ENCODE measurements around the gene ABCF3. TPM values are rescaled to one million over a fixed set of nuclear protein-coding genes. Genes with fewer than 3 reads are reported as not detected.

Gene ABCF3
- total RNA-seq, 1 experiment from 2014 or later = 62.7 TPM

DNA sequence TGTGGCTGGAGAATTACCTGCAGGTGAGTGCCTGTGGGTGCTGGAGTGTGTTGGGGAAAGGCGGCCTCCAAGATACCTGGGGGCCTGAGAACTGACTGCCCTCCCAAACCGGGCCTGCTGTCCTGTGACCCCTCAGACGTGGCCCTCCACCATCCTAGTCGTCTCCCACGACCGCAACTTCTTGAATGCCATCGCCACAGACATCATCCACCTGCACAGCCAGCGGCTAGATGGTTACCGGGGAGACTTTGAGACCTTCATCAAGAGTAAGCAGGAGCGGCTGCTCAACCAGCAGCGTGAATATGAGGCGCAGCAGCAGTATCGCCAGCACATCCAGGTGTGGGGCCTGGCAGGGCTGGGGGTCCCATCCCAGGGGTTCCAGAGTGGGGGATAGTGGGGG is 3.4 kb downstream of the ABCF3 start:
- Mint-ChIP-seq H3K27me3 (ENCODE audit: insufficient read depth, unreplicated experiment) (no peaks in the 10 kb centered on the region), H3K27ac (ENCODE audit: low read depth, unreplicated experiment) (no peak overlapping the region), H3K4me3 (ENCODE audit: unreplicated experiment) (no peak overlapping the region), H3K9me3 (ENCODE audit: unreplicated experiment) (no peaks in the 10 kb centered on the region), H3K36me3 (ENCODE audit: insufficient read depth, unreplicated experiment) (peaks cover 83% of the 10 kb centered on the region), H3K4me1 (ENCODE audit: insufficient read depth, unreplicated experiment) (peaks cover 19% of the 10 kb centered on the region)
- BruUV-seq (replicated peaks) = no TSS peak
- TF ChIP-seq, protein P1, sequence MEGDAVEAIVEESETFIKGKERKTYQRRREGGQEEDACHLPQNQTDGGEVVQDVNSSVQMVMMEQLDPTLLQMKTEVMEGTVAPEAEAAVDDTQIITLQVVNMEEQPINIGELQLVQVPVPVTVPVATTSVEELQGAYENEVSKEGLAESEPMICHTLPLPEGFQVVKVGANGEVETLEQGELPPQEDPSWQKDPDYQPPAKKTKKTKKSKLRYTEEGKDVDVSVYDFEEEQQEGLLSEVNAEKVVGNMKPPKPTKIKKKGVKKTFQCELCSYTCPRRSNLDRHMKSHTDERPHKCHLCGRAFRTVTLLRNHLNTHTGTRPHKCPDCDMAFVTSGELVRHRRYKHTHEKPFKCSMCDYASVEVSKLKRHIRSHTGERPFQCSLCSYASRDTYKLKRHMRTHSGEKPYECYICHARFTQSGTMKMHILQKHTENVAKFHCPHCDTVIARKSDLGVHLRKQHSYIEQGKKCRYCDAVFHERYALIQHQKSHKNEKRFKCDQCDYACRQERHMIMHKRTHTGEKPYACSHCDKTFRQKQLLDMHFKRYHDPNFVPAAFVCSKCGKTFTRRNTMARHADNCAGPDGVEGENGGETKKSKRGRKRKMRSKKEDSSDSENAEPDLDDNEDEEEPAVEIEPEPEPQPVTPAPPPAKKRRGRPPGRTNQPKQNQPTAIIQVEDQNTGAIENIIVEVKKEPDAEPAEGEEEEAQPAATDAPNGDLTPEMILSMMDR (IDR thresholded peaks at IDR 0.05; ENCODE audit: unreplicated experiment) = no peak
- DNase-seq (ENCODE audit: unreplicated experiment) = no peak
- ChIA-PET POLR2A (interaction anchor here (0.7 kb wide), 1 partner anchor 185 kb away, joined by 4 read pairs; no protein-coding TSS in a partner anchor), CTCF (interaction anchor here (0.9 kb wide), 1 partner anchor 37 kb away, joined by 4 read pairs; no protein-coding TSS in a partner anchor)
- intact Hi-C loops (cut with micrococcal nuclease) = loop anchor here (5.0 kb wide), 1 partner anchor 52 kb away; the partner anchor contains the start of gene EIF2B5

DNA sequence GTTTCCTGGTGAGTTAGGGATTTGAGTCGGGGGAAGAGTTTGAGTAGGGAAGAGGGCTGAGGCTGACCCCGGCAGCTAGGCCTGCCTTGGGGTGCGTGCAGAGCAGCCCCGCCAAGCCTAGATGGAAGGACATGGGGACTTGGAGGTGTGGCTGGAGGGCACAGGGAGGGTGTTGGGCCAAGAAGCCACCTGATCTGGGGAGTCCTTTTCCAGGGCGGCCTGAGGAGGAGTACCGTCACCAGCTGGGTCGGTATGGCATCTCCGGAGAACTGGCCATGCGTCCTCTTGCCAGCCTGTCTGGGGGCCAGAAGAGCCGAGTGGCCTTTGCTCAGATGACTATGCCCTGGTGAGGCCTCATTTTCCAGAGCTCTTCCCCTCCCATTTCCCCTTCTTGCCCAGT is 6.9 kb downstream of the ABCF3 start:
- DNase-seq (ENCODE audit: unreplicated experiment) = no peak
- Mint-ChIP-seq H3K4me3 (ENCODE audit: unreplicated experiment) (no peak overlapping the region), H3K27me3 (ENCODE audit: insufficient read depth, unreplicated experiment) (no peaks in the 10 kb centered on the region), H3K27ac (ENCODE audit: low read depth, unreplicated experiment) (no peak overlapping the region), H3K4me1 (ENCODE audit: insufficient read depth, unreplicated experiment) (peaks cover 1% of the 10 kb centered on the region), H3K36me3 (ENCODE audit: insufficient read depth, unreplicated experiment) (peaks cover 80% of the 10 kb centered on the region), H3K9me3 (ENCODE audit: unreplicated experiment) (no peaks in the 10 kb centered on the region)
- TF ChIP-seq, protein P1 (IDR thresholded peaks at IDR 0.05; ENCODE audit: unreplicated experiment) = no peak
- intact Hi-C loops (cut with micrococcal nuclease) = no loop called here
- ChIA-PET CTCF (no interaction called here), POLR2A (no interaction called here)
- BruUV-seq (replicated peaks) = no TSS peak

DNA sequence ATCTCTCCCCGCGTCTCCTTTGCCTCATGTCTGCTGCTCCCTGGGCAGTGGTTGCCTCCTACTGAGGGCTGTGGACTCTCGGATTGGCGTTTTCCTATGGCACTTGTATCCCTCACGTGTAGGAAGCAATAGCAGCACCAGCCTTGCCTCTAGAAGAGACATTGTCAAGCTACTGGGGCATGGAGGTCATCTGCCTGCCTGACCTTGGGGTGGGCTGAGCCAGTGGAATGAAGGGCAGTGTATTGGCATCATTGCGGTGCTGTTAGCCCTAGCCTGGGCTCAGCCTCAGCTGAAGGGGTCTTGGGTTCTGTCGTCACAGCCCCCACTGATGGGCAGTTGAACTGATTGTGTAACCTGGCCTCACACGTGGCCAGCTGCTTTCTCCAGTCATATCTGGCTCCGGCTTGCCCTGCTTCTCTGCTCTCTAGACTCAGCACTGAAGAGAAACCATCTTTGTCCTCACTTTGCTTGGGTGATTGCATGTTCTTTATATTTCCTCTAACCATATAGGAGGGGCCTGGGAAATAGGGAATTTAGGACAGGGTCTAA is 8.1 kb downstream of the ABCF3 start:
- H3K27ac Mint-ChIP-seq (ENCODE audit: low read depth, unreplicated experiment) = no peak overlapping the region
- DNase-seq (ENCODE audit: unreplicated experiment) = no peak
- no peaks in the 10 kb centered on the region for H3K27me3 Mint-ChIP-seq (ENCODE audit: insufficient read depth, unreplicated experiment)
- H3K36me3 Mint-ChIP-seq (ENCODE audit: insufficient read depth, unreplicated experiment) = peaks cover 70% of the 10 kb centered on the region
- intact Hi-C loops (cut with micrococcal nuclease) = no loop called here
- BruUV-seq (replicated peaks) = no TSS peak
- TF ChIP-seq, protein P1 (IDR thresholded peaks at IDR 0.05; ENCODE audit: unreplicated experiment) = no peak
- H3K4me3 Mint-ChIP-seq (ENCODE audit: unreplicated experiment) = no peak overlapping the region
- H3K4me1 Mint-ChIP-seq (ENCODE audit: insufficient read depth, unreplicated experiment) = no peaks in the 10 kb centered on the region
- ChIA-PET CTCF (interaction anchor here (1.0 kb wide), 1 partner anchor 34 kb away, joined by 3 read pairs; no protein-coding TSS in a partner anchor), POLR2A (interaction anchor here (0.7 kb wide), 1 partner anchor 42 kb away, joined by 3 read pairs; no protein-coding TSS in a partner anchor)
- no peaks in the 10 kb centered on the region for H3K9me3 Mint-ChIP-seq (ENCODE audit: unreplicated experiment)

DNA sequence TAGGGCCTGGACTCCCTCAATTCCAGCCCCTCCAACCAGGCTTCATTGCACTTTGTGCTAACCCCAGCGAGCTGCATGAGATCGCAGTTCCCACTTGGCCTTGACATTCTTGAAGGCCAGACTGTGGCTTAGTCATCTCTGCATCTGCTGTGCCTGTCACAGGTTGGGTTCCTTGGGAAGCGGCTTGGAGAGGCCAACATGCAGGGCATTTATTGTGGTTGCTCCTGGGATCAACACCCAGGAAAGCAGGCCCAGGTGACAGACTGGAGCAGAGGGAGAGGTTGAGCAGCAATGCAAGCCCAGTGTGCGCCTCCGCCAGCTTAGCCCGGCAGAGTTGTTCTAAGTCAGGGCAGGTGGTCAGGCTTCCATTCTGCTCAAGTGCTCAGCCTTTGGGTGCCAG is 10.5 kb downstream of the ABCF3 start:
- ChIA-PET POLR2A (no interaction called here), CTCF (interaction anchor here (0.6 kb wide), 1 partner anchor 152 kb away, joined by 3 read pairs; no protein-coding TSS in a partner anchor)

More for the DNA sequence above, 10.5 kb downstream of the ABCF3 start:
- Mint-ChIP-seq H3K9me3 (ENCODE audit: unreplicated experiment) (no peaks in the 10 kb centered on the region), H3K4me3 (ENCODE audit: unreplicated experiment) (no peak overlapping the region), H3K27ac (ENCODE audit: low read depth, unreplicated experiment) (no peak overlapping the region), H3K36me3 (ENCODE audit: insufficient read depth, unreplicated experiment) (peaks cover 47% of the 10 kb centered on the region), H3K4me1 (ENCODE audit: insufficient read depth, unreplicated experiment) (no peaks in the 10 kb centered on the region), H3K27me3 (ENCODE audit: insufficient read depth, unreplicated experiment) (no peaks in the 10 kb centered on the region)
- intact Hi-C loops (cut with micrococcal nuclease) = no loop called here
- no peak for DNase-seq (ENCODE audit: unreplicated experiment)
- no TSS peak for BruUV-seq (replicated peaks)
- TF ChIP-seq, protein P1 (IDR thresholded peaks at IDR 0.05; ENCODE audit: unreplicated experiment) = no peak

Measured in MCF 10A (cell line).